Prostate gland (tissue), 2 donors: ENCODE results near the gene SRP68. TPM values are rescaled to one million over a fixed set of nuclear protein-coding genes. Genes with fewer than 3 reads are reported as not detected.

Experiments
- DNase-seq: peaks from one replicate; pipeline ENCODE4 v3.0.0-alpha.2; 2019; ENCODE audit warnings: low spot score
- H3K27ac ChIP-seq, 2 donors: fragments of 200-600 bp; sonication (generic); 2 replicates each; pipeline ENCODE4 v1.5.1; 2017 to 2019
- H3K27me3 ChIP-seq: fragments of 200-600 bp; sonication (generic); replicated peaks from 2 replicates; pipeline ENCODE4 v1.5.1; 2019; ENCODE audit not compliant: insufficient read depth
- H3K36me3 ChIP-seq, 2 donors: fragments of 200-600 bp; sonication (generic); 1 replicate in 1 of 2; 2 replicates in 1 of 2; pipeline versions ENCODE4 v1.5.1 to v1.8.1; 2017 to 2019
- H3K4me1 ChIP-seq: fragments of 200-600 bp; sonication (generic); replicated peaks from 2 replicates; pipeline ENCODE4 v1.5.1; 2019
- H3K4me3 ChIP-seq, 2 donors: fragments of 200-600 bp; sonication (generic); 2 replicates each; pipeline ENCODE4 v1.5.1; 2017 to 2019
- H3K9me3 ChIP-seq: fragments of 200-600 bp; sonication (generic); 2 replicates; pipeline ENCODE4 v1.5.1; 2017
- POLR2A ChIP-seq: fragments of 450-650 bp; IDR thresholded peaks from one replicate; pipeline ENCODE4 v1.6.1; 2016; ENCODE audit warnings: antibody characterized with exemption, mild to moderate bottlenecking
- POLR2AphosphoS5 ChIP-seq: sonication (generic); formaldehyde crosslinking; IDR thresholded peaks from one replicate; pipeline ENCODE4 v1.6.1; 2017; ENCODE audit warnings: antibody characterized with exemption
- WGBS: methylation state at CpG from one replicate; pipeline ENCODE4 v1.1.5; 2018; 5-methylcytosine and 5-hydroxymethylcytosine counted together
- intact Hi-C: fragments of 100-400 bp; cut with DNase I; formaldehyde crosslinking; loops from one replicate; pipeline ENCODE4 v1.14.2; 2022
- total RNA-seq, 2 donors: library from RNA; depleted of rRNA; stranded (reverse); fragments of >200 nt; gene quantifications; one replicate each; pipeline ENCODE4 v1.1.0, GENCODE V29; 2016
- TF ChIP-seq, protein P1 (sequence below), 4 experiments: fragments of 200-600 bp in 2 of 4; fragments of 450-650 bp in 2 of 4; sonication (generic) in 2 of 4; IDR thresholded peaks; 1 replicate in 3 of 4; 2 replicates in 1 of 4; pipeline ENCODE4 v1.5.1; 2016 to 2019; ENCODE audit warnings: antibody characterized with exemption in 4 of 4, mild to moderate bottlenecking in 2 of 4, moderate library complexity in 2 of 4

Gene SRP68
- total RNA-seq, 2 donors from 2014 or later = 33.5 to 51.2 TPM

DNA sequence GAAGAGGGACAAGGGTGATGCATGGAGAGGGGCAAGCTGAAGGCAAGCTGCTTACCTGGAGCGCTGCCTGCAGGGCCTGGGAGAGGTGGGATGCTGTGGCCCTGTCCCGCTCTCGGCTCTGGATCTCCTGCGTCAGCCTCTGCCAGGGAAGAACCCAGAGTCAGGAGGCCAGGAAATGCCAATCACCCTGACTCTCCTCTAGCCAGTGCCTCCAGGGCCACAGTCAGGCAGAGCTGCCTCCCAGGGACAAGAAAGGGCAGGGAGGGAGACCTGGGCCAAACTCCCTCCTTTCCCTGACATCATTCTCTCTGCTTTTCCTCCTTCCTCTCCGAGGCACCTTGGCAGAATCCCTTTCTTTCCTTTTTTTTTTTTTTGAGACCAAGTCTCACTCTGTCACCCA, 60.4 kb downstream of the SRP68 start:
- intact Hi-C loops = loop anchor here (10.0 kb wide), 1 partner anchor 263 kb away; no protein-coding TSS in a partner anchor

DNA sequence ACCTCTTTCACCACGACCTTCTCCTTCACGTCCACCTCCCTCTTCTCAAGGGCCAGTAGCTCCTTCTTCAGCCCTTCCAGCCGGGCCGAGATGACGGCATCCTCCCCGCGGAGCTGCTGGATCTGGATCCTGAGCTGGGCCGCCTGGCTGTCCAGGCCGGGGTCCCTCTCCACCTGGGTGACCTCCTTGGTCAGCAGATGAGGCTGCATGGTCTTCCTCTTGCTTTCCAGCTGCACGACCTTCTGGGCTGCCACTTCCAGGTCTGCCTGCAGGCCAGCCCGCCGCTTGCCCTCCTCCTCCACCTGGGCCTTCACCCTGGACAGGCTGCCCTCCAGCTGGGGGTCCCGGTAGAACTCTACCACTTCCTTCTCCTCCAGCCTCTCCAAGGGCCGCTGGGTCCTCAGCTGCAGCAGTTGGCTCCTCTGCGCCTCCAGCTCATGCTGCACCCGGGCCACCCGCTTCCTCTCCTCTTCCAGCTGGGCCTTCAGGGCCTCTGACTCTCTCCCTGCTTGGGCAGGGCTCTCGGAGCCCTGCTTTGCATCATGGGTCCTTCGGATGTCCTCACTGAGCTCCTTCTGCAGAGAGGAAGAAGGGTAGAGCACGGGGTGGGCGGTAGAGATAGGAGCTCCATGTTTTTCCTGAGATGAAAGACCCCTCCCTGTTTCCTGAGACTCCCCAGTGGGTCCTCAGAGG, 62.2 kb downstream of the SRP68 start:
- TF ChIP-seq, protein P1, sequence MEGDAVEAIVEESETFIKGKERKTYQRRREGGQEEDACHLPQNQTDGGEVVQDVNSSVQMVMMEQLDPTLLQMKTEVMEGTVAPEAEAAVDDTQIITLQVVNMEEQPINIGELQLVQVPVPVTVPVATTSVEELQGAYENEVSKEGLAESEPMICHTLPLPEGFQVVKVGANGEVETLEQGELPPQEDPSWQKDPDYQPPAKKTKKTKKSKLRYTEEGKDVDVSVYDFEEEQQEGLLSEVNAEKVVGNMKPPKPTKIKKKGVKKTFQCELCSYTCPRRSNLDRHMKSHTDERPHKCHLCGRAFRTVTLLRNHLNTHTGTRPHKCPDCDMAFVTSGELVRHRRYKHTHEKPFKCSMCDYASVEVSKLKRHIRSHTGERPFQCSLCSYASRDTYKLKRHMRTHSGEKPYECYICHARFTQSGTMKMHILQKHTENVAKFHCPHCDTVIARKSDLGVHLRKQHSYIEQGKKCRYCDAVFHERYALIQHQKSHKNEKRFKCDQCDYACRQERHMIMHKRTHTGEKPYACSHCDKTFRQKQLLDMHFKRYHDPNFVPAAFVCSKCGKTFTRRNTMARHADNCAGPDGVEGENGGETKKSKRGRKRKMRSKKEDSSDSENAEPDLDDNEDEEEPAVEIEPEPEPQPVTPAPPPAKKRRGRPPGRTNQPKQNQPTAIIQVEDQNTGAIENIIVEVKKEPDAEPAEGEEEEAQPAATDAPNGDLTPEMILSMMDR (IDR thresholded peaks at IDR 0.05) = no peak
- TF ChIP-seq POLR2A (no peak), POLR2AphosphoS5 (no peak)
- no peak overlapping the region for H3K4me3 ChIP-seq
- WGBS = 92% methylated on average over 21 of the region's 21 CpGs
- no peaks in the 10 kb centered on the region for H3K27me3 ChIP-seq
- H3K36me3 ChIP-seq = no peaks in the 10 kb centered on the region
- no peak overlapping the region for H3K27ac ChIP-seq
- intact Hi-C loops = loop anchor here (10.0 kb wide), 1 partner anchor 265 kb away; no protein-coding TSS in a partner anchor
- H3K4me1 ChIP-seq = no peaks in the 10 kb centered on the region
- no peaks in the 10 kb centered on the region for H3K9me3 ChIP-seq
- no peak for DNase-seq

More for the DNA sequence above, 60.4 kb downstream of the SRP68 start:
- Histone ChIP-seq H3K36me3 (no peaks in the 10 kb centered on the region), H3K4me3 (no peak overlapping the region), H3K9me3 (no peaks in the 10 kb centered on the region), H3K27me3 (no peaks in the 10 kb centered on the region), H3K4me1 (no peaks in the 10 kb centered on the region), H3K27ac (no peak overlapping the region)
- WGBS = 77% methylated on average over 5 of the region's 5 CpGs
- TF ChIP-seq, protein P1 (IDR thresholded peaks at IDR 0.05) = no peak
- no peak for TF ChIP-seq POLR2AphosphoS5
- TF ChIP-seq POLR2A = no peak
- no peak for DNase-seq

DNA sequence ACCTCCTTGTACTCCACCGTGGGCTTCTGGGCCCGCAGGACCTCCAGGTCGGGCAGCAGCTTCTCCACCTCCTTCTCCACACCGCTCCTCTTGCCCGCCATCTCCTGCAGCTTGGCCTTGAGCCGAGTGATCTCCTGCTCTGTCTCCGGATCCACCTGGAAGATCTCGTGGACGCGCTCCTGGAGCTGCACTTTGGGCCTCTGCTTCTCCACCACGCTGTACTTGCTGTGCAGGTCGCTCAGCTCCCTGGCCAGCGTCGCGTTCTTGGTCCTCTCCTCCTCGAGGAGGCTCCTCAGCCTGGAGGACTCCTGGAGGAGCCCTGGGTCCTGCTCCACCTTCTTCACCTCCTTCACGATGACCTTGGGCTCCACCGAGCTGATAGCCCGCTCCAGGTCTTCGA, 62.9 kb downstream of the SRP68 start:
- no peaks in the 10 kb centered on the region for H3K4me1 ChIP-seq
- H3K36me3 ChIP-seq = no peaks in the 10 kb centered on the region
- intact Hi-C loops = no loop called here

DNA sequence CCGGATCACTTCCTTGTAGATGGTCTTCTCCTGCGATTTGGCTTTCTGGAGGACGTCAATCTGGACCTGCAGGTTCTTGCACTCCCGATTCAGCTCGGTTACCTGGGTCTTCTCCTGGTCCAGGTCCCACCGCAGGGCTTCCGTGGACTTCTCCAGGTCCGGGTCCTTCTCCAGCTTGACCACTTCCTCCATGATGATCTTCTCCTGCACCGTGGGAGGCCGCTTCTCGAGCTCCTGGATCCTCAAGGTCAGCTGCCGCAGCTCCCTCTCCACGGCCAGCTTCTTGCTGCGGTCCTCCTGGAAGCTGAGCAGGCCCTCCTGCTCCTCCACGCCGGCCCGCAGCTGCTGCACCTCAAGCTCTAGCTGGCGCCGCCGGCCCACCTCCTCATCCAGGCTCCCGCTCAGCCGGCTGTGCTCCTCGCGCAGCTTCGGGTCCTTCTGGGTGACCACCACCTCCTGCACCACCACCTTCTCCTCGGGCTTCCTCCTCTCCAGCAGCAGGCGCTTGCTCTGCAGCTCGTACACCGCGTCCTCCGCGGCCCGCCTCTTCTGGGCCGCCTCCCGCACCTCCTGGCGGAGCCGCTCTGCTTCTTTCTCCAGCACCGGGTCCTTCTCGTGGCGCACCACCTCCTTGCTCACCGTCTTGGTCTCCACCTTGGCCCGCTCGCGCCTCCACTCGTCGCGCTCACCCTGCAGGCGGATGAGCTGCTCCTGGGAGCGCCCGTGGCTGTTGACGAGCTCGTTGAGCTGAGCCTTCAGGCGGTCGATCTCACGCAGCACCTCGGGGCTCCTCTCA, 63.5 kb downstream of the SRP68 start:
- H3K4me1 ChIP-seq = no peaks in the 10 kb centered on the region
- 93% methylated on average over 56 of the region's 56 CpGs for WGBS
- TF ChIP-seq, protein P1 (IDR thresholded peaks at IDR 0.05) = no peak
- TF ChIP-seq POLR2AphosphoS5 (no peak), POLR2A (no peak)
- H3K36me3 ChIP-seq = no peaks in the 10 kb centered on the region
- no peak for DNase-seq
- H3K4me3 ChIP-seq = no peak overlapping the region
- H3K9me3 ChIP-seq = no peaks in the 10 kb centered on the region
- intact Hi-C loops = no loop called here
- H3K27ac ChIP-seq = no peak overlapping the region
- no peaks in the 10 kb centered on the region for H3K27me3 ChIP-seq

More for the DNA sequence above, 62.9 kb downstream of the SRP68 start:
- Histone ChIP-seq H3K9me3 (no peaks in the 10 kb centered on the region), H3K4me3 (no peak overlapping the region), H3K27ac (no peak overlapping the region), H3K27me3 (no peaks in the 10 kb centered on the region)
- WGBS = 95% methylated on average over 20 of the region's 20 CpGs
- no peak for DNase-seq
- TF ChIP-seq, protein P1 (IDR thresholded peaks at IDR 0.05) = no peak
- TF ChIP-seq POLR2A (no peak), POLR2AphosphoS5 (no peak)
